Psoas muscle (tissue), 8 donors: ENCODE measurements around the gene PPP6C. TPM values are rescaled to one million over a fixed set of nuclear protein-coding genes. Genes with fewer than 3 reads are reported as not detected.

Experiments
- ATAC-seq, 4 donors: fragments of 200-7000 bp; cut with Tn5 transposase; one replicate each; pipeline ENCODE4 v1.9.1; 2020; ENCODE audit warnings: moderate library complexity in 3 of 4, mild to moderate bottlenecking in 2 of 4
- DNase-seq, 2 donors: peaks; one replicate each; pipeline ENCODE4 v3.0.0-alpha.2; 2020
- H3K27ac ChIP-seq: fragments of 200-600 bp; one replicate; pipeline ENCODE4 v1.8.0; 2022
- H3K27me3 ChIP-seq, 3 donors: fragments of 200-600 bp in 1 of 3; one replicate each; pipeline versions ENCODE4 v1.6.1 to v1.8.0; 2013 to 2022; ENCODE audit warnings: low read length in 2 of 3, mild to moderate bottlenecking in 2 of 3, moderate library complexity in 1 of 3; ENCODE audit not compliant: insufficient read depth in 3 of 3
- H3K36me3 ChIP-seq, 2 donors: fragments of 200-600 bp in 1 of 2; one replicate each; pipeline versions ENCODE4 v1.6.1 to v1.8.0; 2013 to 2022; ENCODE audit warnings: low read depth in 1 of 2, mild to moderate bottlenecking in 1 of 2, moderate library complexity in 1 of 2; ENCODE audit not compliant: insufficient read depth in 1 of 2
- H3K4me1 ChIP-seq: fragments of 200-600 bp; one replicate; pipeline ENCODE4 v1.8.0; 2022
- H3K4me3 ChIP-seq: fragments of 200-600 bp; one replicate; pipeline ENCODE4 v1.8.0; 2022; ENCODE audit warnings: mild to moderate bottlenecking
- H3K9me3 ChIP-seq: fragments of 200-600 bp; one replicate; pipeline ENCODE4 v1.8.0; 2022
- CTCF ChIP-seq: fragments of 200-600 bp; IDR thresholded peaks from one replicate; pipeline ENCODE4 v1.8.0; 2022; ENCODE audit warnings: antibody characterized with exemption
- WGBS, 3 donors: extraction: QIAGEN DNeasy Blood & Tissue Kit; methylation state at CpG; one replicate each; pipeline versions ENCODE4 v1.1.6 to v1.1.7; 2013; 5-methylcytosine and 5-hydroxymethylcytosine counted together
- intact Hi-C, 2 donors: fragments of 100-400 bp; cut with DNase I; formaldehyde crosslinking; loops; one replicate each; pipeline versions ENCODE4 v1.11.0 to v1.14.2; 2022
- polyA plus RNA-seq, 3 donors: library from polyadenylated mRNA; stranded (reverse); fragments of 200-250 nt; gene quantifications; one replicate each; pipeline ENCODE4 v1.2.3, GENCODE V29; 2013
- total RNA-seq, 4 donors: library from RNA; stranded (reverse); fragmentation: NEBNext Ultra II Directional in 2 of 4; extraction: Animal tissue kit (Norgen Biotek cat#: 25700) in 2 of 4; gene quantifications; one replicate each; pipeline versions ENCODE4 v1.2.1 to v1.2.4, GENCODE V29; 2021 to 2023
- donor health status: healthy with polysubstance abuse.
- donor health status: DM: no; HTN: no; CAD: no; lungs with moderate emphysema.
- donor health status: Bipolar disorder and iron deficiency.
- donor health status: healthy.
- donor health status: DM: yes; HTN: yes; CAD: no.
- donor health status: DM: no; HTN: no; CAD: no.
- donor health status: DM: no; HTN: no; CAD: no.
- donor health status: DM: yes; HTN: yes; CAD: no.

Gene PPP6C
- total and polyA plus RNA-seq, 7 donors: 29.9 to 91.6 (median 56.6) TPM

- no peak for TF ChIP-seq CTCF
- Histone ChIP-seq H3K9me3 (no peaks in the 10 kb centered on the region), H3K4me3 (no peak overlapping the region), H3K4me1 (peaks cover 20% of the 10 kb centered on the region), H3K27me3 (no peaks in the 10 kb centered on the region), H3K36me3 (no peaks in the 10 kb centered on the region), H3K27ac (no peak overlapping the region)
- no peak for ATAC-seq
- intact Hi-C loops: no loop called here
- DNase-seq: no peak
Measured at GRCh38 chr9:125106285-125106893, 83.2 kb downstream of the PPP6C start.

- intact Hi-C loops: no loop called here
- WGBS, 3 donors: 31 to 35% (median 32%) methylated on average over 3 of the region's 3 CpGs
- H3K36me3 ChIP-seq: no peaks in the 10 kb centered on the region
- ATAC-seq (peak; percentile 69 to 94 (median 93)), DNase-seq (no peak)
- peaks cover 25% of the 10 kb centered on the region for H3K4me1 ChIP-seq
- H3K4me3 ChIP-seq: no peak overlapping the region
- H3K27me3 ChIP-seq: no peaks in the 10 kb centered on the region
- TF ChIP-seq CTCF: no peak
- peak overlapping the region; percentile 62 for H3K27ac ChIP-seq
- no peaks in the 10 kb centered on the region for H3K9me3 ChIP-seq
Measured at GRCh38 chr9:125103770-125104460, 85.7 kb downstream of the PPP6C start.

GRCh38 chr9:125103021-125103420, 86.6 kb downstream of the PPP6C start:
- H3K36me3 ChIP-seq: no peaks in the 10 kb centered on the region
- peak overlapping the region; percentile 62 for H3K27ac ChIP-seq
- intact Hi-C loops: no loop called here
- H3K27me3 ChIP-seq: no peaks in the 10 kb centered on the region
- peaks cover 34% of the 10 kb centered on the region for H3K4me1 ChIP-seq
- H3K9me3 ChIP-seq: no peaks in the 10 kb centered on the region
- ATAC-seq (no peak), DNase-seq (no peak)
- H3K4me3 ChIP-seq: no peak overlapping the region
- WGBS, 3 donors: 89 to 100% (median 100%) methylated on average over 1 of the region's 1 CpG
- TF ChIP-seq CTCF: no peak

- WGBS, 3 donors: 76 to 93% (median 85%) methylated on average over 4 of the region's 4 CpGs
- DNase-seq (no peak), ATAC-seq (no peak)
- Histone ChIP-seq H3K27me3 (no peaks in the 10 kb centered on the region), H3K4me3 (no peak overlapping the region), H3K4me1 (peaks cover 35% of the 10 kb centered on the region), H3K9me3 (no peaks in the 10 kb centered on the region), H3K36me3 (no peaks in the 10 kb centered on the region), H3K27ac (no peak overlapping the region)
- intact Hi-C loops: no loop called here
- no peak for TF ChIP-seq CTCF
Measured at GRCh38 chr9:125100822-125101221, 88.8 kb downstream of the PPP6C start.

GRCh38 chr9:125099816-125100215, 89.8 kb downstream of the PPP6C start:
- 79 to 80% (median 79%) methylated on average over 3 of the region's 3 CpGs for WGBS, 3 donors
- Histone ChIP-seq H3K9me3 (no peaks in the 10 kb centered on the region), H3K4me3 (no peak overlapping the region), H3K27ac (peak overlapping the region; percentile 42), H3K4me1 (peaks cover 39% of the 10 kb centered on the region), H3K27me3 (no peaks in the 10 kb centered on the region), H3K36me3 (no peaks in the 10 kb centered on the region)
- intact Hi-C loops: no loop called here
- no peak for TF ChIP-seq CTCF
- no peak for ATAC-seq
- DNase-seq: no peak
